ENCODE data around the gene BRD2. TPM values are rescaled to one million over a fixed set of nuclear protein-coding genes. Genes with fewer than 3 reads are reported as not detected.

Gene BRD2
- total RNA-seq, 6 experiments from 2014 or later, result 147 to 163 (median 157) TPM

DNA sequence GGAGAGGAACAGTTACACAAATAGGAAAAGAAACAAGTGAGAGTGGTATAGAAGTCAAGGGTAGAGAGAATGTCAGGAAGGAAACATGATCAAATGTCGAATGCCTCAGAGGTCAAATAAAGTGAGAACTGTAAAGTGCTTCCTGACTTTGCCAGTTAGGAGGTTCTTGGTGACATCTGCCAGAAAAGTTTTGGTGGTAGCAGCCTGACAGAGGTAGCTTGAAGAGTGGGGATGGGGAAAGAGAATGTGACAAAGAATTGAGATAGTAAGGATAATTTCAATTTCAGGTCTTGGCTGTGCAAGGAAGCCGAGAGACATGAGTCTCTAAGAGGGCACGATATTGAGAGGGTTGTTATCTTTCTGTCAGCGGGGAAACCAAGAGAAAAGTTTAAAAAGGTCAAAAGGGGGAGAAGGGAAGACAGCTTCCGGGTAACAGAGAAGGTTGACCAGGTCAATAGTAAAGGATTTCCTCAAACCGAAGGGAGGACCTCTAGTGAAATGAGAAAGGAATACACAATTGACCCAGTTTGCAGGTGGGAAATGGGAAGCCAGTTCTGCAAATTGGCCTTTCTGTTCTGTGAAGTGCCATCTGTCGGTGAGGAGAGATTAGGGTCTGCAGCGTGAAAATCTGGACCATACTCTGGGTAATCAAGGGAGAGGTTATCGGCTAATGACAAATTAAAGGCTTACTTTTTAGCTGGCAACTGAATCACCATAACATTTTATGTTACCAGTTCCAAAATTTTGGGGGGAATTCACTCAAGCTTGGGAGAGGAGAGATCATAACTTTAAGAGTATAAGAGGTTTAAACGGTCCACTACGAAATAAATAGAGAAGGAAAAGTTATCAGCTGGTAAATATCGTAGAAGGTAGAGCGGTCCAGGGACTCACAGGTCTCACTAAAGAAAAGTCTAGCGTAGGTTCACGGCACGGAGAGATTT, 973 bp upstream of the BRD2 start:
- peaks cover 12% of the 10 kb centered on the region for H3K36me3 Mint-ChIP-seq (ENCODE audit: low read depth)
- peaks cover 31% of the 10 kb centered on the region for H3K4me1 Mint-ChIP-seq (ENCODE audit: low read depth)
- peak overlapping the region; percentile 93 for H3K4me3 Mint-ChIP-seq
- no peaks in the 10 kb centered on the region for H3K9me3 Mint-ChIP-seq
- DNase-seq, result peak; percentile 45
- TF ChIP-seq, protein P1, sequence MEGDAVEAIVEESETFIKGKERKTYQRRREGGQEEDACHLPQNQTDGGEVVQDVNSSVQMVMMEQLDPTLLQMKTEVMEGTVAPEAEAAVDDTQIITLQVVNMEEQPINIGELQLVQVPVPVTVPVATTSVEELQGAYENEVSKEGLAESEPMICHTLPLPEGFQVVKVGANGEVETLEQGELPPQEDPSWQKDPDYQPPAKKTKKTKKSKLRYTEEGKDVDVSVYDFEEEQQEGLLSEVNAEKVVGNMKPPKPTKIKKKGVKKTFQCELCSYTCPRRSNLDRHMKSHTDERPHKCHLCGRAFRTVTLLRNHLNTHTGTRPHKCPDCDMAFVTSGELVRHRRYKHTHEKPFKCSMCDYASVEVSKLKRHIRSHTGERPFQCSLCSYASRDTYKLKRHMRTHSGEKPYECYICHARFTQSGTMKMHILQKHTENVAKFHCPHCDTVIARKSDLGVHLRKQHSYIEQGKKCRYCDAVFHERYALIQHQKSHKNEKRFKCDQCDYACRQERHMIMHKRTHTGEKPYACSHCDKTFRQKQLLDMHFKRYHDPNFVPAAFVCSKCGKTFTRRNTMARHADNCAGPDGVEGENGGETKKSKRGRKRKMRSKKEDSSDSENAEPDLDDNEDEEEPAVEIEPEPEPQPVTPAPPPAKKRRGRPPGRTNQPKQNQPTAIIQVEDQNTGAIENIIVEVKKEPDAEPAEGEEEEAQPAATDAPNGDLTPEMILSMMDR (IDR thresholded peaks at IDR 0.05), result peak; percentile 72
- H3K27me3 Mint-ChIP-seq (ENCODE audit: insufficient read depth), result peaks cover 12% of the 10 kb centered on the region
- peak overlapping the region; percentile 99 for H3K27ac Mint-ChIP-seq

DNA sequence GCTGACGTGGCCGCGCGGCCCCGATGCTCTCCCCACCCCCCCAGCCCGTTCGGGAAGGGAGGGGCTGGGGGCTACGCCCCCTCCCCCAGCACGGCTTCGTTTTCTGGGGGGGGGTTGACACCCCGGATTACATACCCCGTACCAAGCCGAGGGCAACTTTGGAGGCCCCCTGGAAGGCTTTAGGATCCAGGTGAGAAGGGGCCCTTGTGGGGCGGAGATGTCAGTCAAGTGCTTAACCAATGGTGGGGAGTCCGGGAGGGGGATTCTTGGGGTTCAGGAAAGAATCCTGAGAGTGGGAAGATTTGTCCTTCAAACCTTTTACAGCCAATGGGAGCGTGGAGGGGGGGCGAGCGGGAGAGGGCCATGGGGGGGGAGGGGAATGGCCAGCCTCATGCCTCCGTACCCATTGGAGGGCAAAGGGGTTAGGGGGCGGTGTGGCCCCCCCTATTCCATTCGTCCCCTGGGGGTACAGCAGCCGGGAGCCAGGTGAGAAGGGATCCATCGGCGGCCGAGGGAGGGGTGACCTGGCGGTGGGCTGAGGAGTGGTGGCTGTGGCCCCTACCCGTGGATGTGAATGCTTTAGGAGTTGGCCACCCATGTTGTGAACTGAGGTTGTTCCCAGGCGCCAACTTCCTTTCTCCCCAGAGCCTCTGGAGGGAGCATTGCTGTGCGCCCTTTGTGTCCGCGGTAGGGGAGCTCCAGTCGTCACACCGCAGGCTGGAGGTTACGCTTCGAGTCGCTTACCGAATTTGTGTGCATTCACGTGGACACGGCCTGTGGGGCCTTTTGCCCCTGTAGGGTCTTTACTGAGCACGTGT, 682 bp downstream of the BRD2 start:
- peak; percentile 89 for DNase-seq
- Mint-ChIP-seq H3K4me1 (ENCODE audit: low read depth) (peaks cover 26% of the 10 kb centered on the region), H3K9me3 (peaks cover 13% of the 10 kb centered on the region), H3K27ac (peak overlapping the region; percentile 99), H3K4me3 (peak overlapping the region; percentile 93), H3K36me3 (ENCODE audit: low read depth) (peaks cover 28% of the 10 kb centered on the region), H3K27me3 (ENCODE audit: insufficient read depth) (peaks cover 28% of the 10 kb centered on the region)
- TF ChIP-seq, protein P1 (IDR thresholded peaks at IDR 0.05), result no peak; the same call in 1 of the 2 replicates

DNA sequence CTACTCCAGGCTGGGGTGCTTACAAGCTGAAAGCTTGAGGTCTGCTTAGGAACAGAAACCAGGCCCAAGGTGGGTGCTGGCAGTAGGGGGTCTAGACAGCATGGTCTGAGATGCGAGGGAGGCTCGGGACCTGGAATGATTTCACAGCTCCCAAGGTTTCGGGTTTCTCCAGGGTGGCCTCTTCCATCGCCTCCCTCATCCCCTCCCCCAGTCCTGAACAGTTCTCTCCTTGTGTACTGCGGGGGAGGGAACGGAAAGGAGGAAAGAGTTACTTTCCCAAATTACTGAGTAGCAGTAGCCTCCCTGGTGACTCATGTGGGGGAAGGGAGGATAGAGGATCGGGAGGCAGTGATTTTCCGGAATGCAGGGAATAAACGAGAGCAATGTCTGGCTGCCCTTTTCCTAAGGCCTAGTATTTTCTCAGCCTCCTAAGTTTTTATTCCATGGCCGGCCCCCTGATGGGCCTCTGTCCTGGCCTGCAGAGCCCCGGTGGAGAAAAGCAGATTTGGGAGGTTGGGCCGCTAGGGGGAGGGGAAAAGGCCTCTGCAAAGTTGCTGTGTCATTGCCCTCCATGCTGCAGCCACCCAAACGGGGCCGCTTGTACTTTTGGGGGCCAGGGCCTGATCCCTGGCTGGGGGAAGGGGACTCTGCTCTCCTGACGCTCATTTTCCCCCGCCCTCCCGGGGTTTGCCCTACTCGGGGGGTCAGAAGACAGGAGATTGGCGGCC, 1.5 kb downstream of the BRD2 start:
- Mint-ChIP-seq H3K27ac (peak overlapping the region; percentile 99), H3K4me3 (peak overlapping the region; percentile 93), H3K27me3 (ENCODE audit: insufficient read depth) (peaks cover 33% of the 10 kb centered on the region), H3K36me3 (ENCODE audit: low read depth) (peaks cover 36% of the 10 kb centered on the region), H3K9me3 (peaks cover 13% of the 10 kb centered on the region), H3K4me1 (ENCODE audit: low read depth) (peaks cover 26% of the 10 kb centered on the region)
- TF ChIP-seq, protein P1 (IDR thresholded peaks at IDR 0.05), result peak; percentile 66
- peak; percentile 91 for DNase-seq

DNA sequence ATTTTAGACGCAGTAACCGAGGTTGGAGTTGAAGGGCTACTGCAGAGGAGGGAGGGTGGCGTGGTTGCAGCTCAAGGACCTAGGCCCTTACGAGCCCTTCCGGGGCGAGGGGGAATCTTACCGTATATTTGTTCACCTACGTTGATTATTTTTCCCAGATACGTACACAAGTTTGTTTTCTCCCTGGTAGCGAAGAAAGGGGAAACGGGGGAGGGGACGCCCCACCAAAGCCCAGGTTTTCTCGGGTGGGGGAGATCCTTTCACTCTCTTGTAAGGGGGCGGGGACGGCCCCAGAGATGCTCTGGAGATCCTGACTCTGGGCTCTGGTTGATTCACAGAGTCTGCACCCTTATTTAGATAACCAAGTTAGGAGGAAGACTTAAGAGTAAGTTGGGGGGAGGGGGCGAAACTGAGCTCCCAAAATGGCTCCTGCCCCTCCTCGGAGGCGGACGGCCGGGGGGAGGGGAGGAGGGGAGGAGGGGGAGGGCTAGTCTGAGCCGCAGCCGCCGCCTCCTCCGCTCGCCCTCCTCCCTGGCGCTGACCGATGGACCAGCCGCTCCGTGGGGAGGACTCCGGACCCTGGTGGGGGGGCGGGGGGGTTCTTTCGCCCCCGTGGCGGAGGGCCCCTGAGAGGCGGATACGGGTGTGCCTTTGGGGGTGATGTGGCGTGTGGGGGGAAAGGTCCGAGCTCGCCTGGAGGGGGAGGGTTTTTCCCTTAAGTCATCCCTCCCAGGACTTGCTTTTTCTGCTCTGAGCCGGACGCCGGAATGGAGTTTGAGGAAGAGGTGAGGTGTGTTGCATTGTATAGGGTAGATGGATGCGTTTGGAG, 2.2 kb downstream of the BRD2 start:
- H3K27ac Mint-ChIP-seq, result peak overlapping the region; percentile 99
- peak; percentile 78 for DNase-seq
- TF ChIP-seq, protein P1 (IDR thresholded peaks at IDR 0.05), result no peak
- peaks cover 44% of the 10 kb centered on the region for H3K36me3 Mint-ChIP-seq (ENCODE audit: low read depth)
- H3K4me1 Mint-ChIP-seq (ENCODE audit: low read depth), result peaks cover 29% of the 10 kb centered on the region
- H3K4me3 Mint-ChIP-seq, result peak overlapping the region; percentile 93
- H3K27me3 Mint-ChIP-seq (ENCODE audit: insufficient read depth), result peaks cover 34% of the 10 kb centered on the region
- peaks cover 13% of the 10 kb centered on the region for H3K9me3 Mint-ChIP-seq
